NB4 (cell line): ENCODE measurements around the gene TEP1.

Source experiments
- DNase-seq: peaks from one replicate; pipeline ENCODE4 v3.0.0; 2010; ENCODE audit warnings: low read depth
- H3K4me3 ChIP-seq: one replicate; pipeline ENCODE4 v1.5.1; 2011; ENCODE audit warnings: mild to moderate bottlenecking, low read depth, low read length, moderate library complexity
- CTCF ChIP-seq: IDR thresholded peaks from one replicate; pipeline ENCODE4 v1.5.1; 2012; ENCODE audit warnings: low read depth, low read length
- MAX ChIP-seq: IDR thresholded peaks from 2 replicates; pipeline ENCODE4 v1.6.1; 2011; ENCODE audit warnings: low read depth, low read length
- MYC ChIP-seq: IDR thresholded peaks from 2 replicates; pipeline ENCODE4 v1.6.1; 2011; ENCODE audit warnings: low read depth, low read length
- POLR2A ChIP-seq: IDR thresholded peaks from 2 replicates; pipeline ENCODE4 v1.6.1; 2011; ENCODE audit warnings: mild to moderate bottlenecking; ENCODE audit not compliant: insufficient read length; ENCODE audit errors: extremely low read depth

TEP1 gene

GRCh38 chr14:20386276-20386855, 26.9 kb downstream of the TEP1 start:
- no peak overlapping the region for H3K4me3 ChIP-seq
- no peak for DNase-seq
- TF ChIP-seq POLR2A (no peak), MAX (no peak), MYC (no peak), CTCF (no peak)

- DNase-seq: no peak
- no peak overlapping the region for H3K4me3 ChIP-seq
- TF ChIP-seq MAX (no peak), MYC (no peak), CTCF (no peak), POLR2A (no peak)
Measured at GRCh38 chr14:20384886-20385285, 28.4 kb downstream of the TEP1 start.

GRCh38 chr14:20384321-20384720, 29.0 kb downstream of the TEP1 start:
- no peak overlapping the region for H3K4me3 ChIP-seq
- no peak for TF ChIP-seq MYC
- no peak for TF ChIP-seq MAX
- TF ChIP-seq POLR2A: no peak
- no peak for TF ChIP-seq CTCF
- DNase-seq: no peak

- TF ChIP-seq CTCF (no peak), MYC (no peak), MAX (no peak), POLR2A (no peak)
- DNase-seq: no peak
- no peak overlapping the region for H3K4me3 ChIP-seq
Measured at GRCh38 chr14:20383636-20384035, 29.7 kb downstream of the TEP1 start.

- TF ChIP-seq MAX (no peak), CTCF (no peak), POLR2A (no peak), MYC (no peak)
- no peak overlapping the region for H3K4me3 ChIP-seq
- DNase-seq: no peak
Measured at GRCh38 chr14:20383032-20383431, 30.3 kb downstream of the TEP1 start.

GRCh38 chr14:20382526-20382925, 30.8 kb downstream of the TEP1 start:
- no peak for DNase-seq
- no peak overlapping the region for H3K4me3 ChIP-seq
- TF ChIP-seq MAX (no peak), MYC (no peak), POLR2A (no peak), CTCF (no peak)
